ENCODE results near the gene SPTBN1. TPM values are rescaled to one million over a fixed set of nuclear protein-coding genes. Genes with fewer than 3 reads are reported as not detected.

SPTBN1 gene
- total and polyA plus RNA-seq, 2 of the 4 experiments (the other 2 are of a cell fraction): 49.1 to 241 TPM

- Histone ChIP-seq H3K9me3 (ENCODE audit: control insufficient read depth, insufficient read depth, low read length) (no peaks in the 10 kb centered on the region), H3K4me1 (ENCODE audit: control insufficient read depth, insufficient read depth, low read length) (peaks cover 19% of the 10 kb centered on the region), H3K9me1 (ENCODE audit: insufficient read depth, low read length) (peaks cover 18% of the 10 kb centered on the region), H3K4ac (ENCODE audit: low read depth, low read length) (peak overlapping the region; percentile 67), H3K14ac (replicated peaks; ENCODE audit: low read depth, low read length) (peak overlapping the region; percentile 24), H2BK15ac (ENCODE audit: low read depth, low read length) (no peak overlapping the region; the same call in 2 of the 3 replicates), H3K27ac (ENCODE audit: insufficient read depth, low read length) (peak overlapping the region; percentile 62; the same call in 1 of the 2 replicates), H3K4me2 (ENCODE audit: low read depth, low read length) (no peak overlapping the region; the same call in 1 of the 2 replicates), H3K9ac (ENCODE audit: low read depth, low read length) (no peak overlapping the region), H3K27me3 (ENCODE audit: control insufficient read depth, insufficient read depth, low read length) (no peaks in the 10 kb centered on the region), H3K36me3 (ENCODE audit: control insufficient read depth, insufficient read depth, low read length) (no peaks in the 10 kb centered on the region), H3K23ac (ENCODE audit: low read depth, low read length) (peak overlapping the region; percentile 53; the same call in 1 of the 2 replicates), H2BK120ac (ENCODE audit: low read depth, low read length) (peak overlapping the region; percentile 2; the same call in 1 of the 2 replicates), H2BK5ac (ENCODE audit: low read depth, low read length, poor library complexity, severe bottlenecking) (peak overlapping the region; percentile 57), H2BK20ac (ENCODE audit: low read depth, low read length) (peak overlapping the region; percentile 10; the same call in 1 of the 2 replicates), H4K91ac (ENCODE audit: insufficient read depth, low read depth, low read length) (peak overlapping the region; percentile 16), H3K18ac (ENCODE audit: low read depth, low read length) (peak overlapping the region; percentile 5; the same call in 1 of the 2 replicates), H4K5ac (ENCODE audit: low read depth, low read length) (0 out of 2 replicates have a peak overlapping the region, but pooled peaks have one; percentile 28), H2AK9ac (replicated peaks; ENCODE audit: low read depth, low read length, poor library complexity) (peak overlapping the region; percentile 78), H2AFZ (replicated peaks; ENCODE audit: low read length, poor library complexity) (no peak overlapping the region), H3K56ac (ENCODE audit: extremely low read depth, insufficient read depth, low read length) (no peak overlapping the region; the same call in 1 of the 2 replicates), H3K79me1 (ENCODE audit: low read depth in 1 of 2, low read length in 2 of 2) (peaks cover 25 to 59% of the 10 kb centered on the region in 2 experiments; a peak in 3 of 4 replicates), H4K20me1 (ENCODE audit: insufficient read depth, low read length) (peaks cover 49% of the 10 kb centered on the region), H2AK5ac (ENCODE audit: low read depth, low read length) (peak overlapping the region; percentile 72), H3K4me3 (ENCODE audit: insufficient read depth, low read depth, low read length) (no peak overlapping the region), H4K8ac (ENCODE audit: low read depth in 2 of 2, low read length in 2 of 2) (0 out of 4 replicates have a peak overlapping the region, but pooled peaks of 1 of the 2 experiments have one; percentile 1)
- ChIA-PET CTCF (no interaction called here), POLR2A (ENCODE audit: unreplicated experiment) (no interaction called here)
- 83% methylated on average over 1 of the region's 3 CpGs; no CpG with 5 or more reads in 1 of the 2 experiments for WGBS, 2 experiments (ENCODE audit: extremely low coverage in 2 of 2, insufficient read length in 1 of 2)
- intact Hi-C loops (cut with micrococcal nuclease): loop anchor here (5.0 kb wide), 1 partner anchor 43 kb away; no protein-coding TSS in a partner anchor
- BruUV-seq (replicated peaks): no TSS peak
- dilution Hi-C loops (cut with HindIII; ENCODE audit: low sequenced_read_pairs, unreplicated experiment): no loop called here
- DNase-seq (no peak), ATAC-seq (ENCODE audit: low read depth) (no peak)
- TF ChIP-seq FOS (IDR thresholded peaks at IDR 0.05; ENCODE audit: low read depth, low read length): no peak
- TF ChIP-seq MAFK (IDR thresholded peaks at IDR 0.05; ENCODE audit: low read depth, low read length): no peak
- in situ Hi-C loops (cut with MboI; ENCODE audit: low sequenced_read_pairs): no loop called here
These were observed 13.4 kb downstream of the SPTBN1 start for GRCh38 chr2:54469484-54470053.

Measured in IMR-90 (cell line).